Stimulated activated CD4-positive, alpha-beta T cell treated with anti-CD3 and anti-CD28 coated beads, Interleukin-1b, Interleukin-23, amount 100 ng/mL, for 48 hours (primary cell): ENCODE data around the gene DOK3.
A peak's percentile ranks its signal among the peaks of the same experiment; 100 is the strongest.

ENCODE experiments used
- DNase-seq: peaks from one replicate; pipeline ENCODE4 v3.0.0-alpha.2; 2020

Gene DOK3

DNA sequence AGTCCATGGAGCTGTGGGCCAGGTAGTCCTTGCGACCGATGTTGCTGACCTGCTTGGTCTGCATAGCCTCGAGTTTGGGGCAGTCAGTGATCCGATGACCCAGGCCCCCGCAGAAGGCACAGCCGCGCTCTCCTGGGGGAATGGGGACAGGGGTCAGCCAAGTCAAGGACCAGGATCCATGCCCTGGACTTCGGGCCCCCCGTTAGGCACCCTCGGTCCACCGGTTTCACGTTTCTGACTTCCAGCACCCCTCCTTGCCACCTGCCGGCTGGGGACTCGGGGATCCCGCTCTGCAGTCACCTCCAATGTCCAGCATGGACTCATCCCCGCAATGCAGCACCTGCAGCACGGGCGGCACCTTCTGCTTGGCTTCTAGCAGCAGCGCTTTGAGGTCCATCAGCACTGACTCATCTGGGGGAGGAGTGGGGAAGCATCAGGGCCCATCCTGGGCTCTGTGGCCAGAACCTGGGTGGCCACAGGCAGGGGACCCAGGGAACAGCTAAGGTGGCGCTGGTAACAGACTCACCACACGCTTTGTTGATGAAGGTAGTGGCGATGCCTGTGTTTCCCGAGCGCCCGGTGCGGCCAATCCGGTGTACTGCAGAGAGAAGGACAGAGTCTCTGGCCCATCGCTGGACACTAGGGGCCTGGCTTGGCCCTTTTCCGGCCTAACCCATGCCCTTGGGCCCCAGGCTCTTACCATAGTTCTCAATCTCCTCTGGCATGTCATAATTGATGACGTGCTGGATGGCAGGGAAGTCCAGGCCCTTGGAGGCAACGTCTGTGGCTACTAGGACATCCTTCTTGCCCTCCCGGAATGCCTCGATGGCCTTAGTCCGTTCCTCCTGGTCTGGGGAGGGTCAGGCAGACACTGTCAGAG, 2.4 kb upstream of the DOK3 start:
- no peak for DNase-seq

DNA sequence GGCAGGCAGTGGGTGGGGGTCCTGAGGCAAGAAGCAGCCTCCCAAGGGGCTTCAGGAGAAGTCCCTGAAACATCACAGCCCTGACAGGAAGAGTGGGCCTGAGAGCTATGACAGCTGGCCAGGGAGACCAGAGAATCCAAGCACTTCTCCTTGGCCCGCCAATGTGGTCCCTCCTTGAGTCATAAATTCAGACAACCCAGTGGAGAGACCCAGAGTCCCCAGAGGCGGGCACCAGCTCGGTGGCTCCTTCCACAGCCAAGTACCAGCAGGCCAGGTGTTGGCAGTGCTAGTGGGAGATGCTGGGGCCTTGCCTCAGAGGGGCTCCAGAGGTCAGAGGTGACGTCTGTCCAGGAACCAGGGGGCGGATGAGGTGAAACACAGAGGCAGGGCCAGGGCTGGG, 1.6 kb upstream of the DOK3 start:
- DNase-seq, result no peak

GRCh38 chr5:177510567-177511053, 984 bp upstream of the DOK3 start:
- no peak for DNase-seq

DNA sequence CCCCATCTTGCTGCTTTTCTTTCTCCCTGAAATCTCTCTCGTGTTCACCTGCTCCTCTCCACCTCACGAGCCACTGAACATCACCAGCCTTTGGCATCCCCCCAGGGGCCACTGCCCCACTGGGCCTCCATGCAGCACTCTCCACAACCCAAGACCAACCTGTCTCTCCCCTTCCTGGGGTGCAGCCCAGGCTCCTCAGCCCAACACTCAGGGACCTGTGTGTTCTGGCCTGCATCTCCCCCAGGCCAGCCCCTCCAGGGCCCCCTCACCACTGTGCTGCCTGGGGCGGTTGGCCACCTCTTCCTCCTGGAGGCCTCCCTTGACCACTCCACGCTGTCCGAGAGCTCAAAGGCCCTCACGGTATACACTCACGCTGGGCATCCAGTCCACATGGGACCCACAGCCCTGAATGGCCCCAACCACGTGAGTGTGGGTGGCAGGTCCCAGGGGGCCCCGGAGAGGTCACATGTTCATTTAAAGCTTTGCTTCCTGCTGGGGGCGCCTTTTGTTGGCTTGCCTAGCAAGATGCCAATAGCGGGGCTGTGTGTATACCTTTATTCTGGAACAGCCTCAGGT, 453 bp upstream of the DOK3 start:
- no peak for DNase-seq

DNA sequence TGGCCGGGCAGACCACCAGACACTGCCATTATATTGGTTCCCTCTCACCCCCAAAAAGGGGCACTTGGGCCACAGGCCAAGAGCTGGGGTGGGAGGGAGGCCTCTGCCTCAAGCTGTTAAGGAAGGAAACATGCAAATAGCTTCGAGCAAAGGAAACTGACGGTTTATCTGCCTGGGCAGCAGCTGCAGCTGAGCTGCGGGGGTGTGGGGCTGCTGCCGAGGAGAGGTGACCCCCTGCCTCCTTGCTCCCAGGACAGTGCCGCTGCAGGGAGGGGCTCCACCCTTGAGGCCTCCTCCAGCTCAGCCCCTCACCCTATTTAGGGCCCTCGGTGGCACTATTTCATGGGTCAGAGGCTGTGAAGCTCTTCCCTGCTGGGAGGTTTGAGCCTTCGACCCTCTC, 789 bp downstream of the DOK3 start:
- DNase-seq, result no peak

DNA sequence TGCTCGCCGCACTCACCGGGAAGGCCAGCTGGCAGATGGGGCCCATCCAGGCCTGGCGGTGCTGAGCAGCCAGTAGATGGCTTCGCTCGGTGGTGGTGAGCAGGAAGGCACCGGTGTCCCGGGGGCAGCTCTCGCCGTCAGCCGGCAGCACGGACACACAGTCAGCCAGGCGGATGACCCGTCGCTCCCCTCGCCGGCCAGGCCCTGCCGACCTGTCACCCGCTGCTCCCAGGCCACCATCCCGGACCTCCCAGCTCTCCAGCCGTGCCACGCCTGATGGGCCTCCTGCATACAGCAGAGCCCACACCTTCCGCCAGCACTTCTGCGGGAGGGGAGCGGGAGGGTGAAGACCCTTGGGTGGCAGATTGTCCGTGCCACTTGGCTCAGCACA, 1.4 kb downstream of the DOK3 start:
- no peak for DNase-seq

- DNase-seq, result no peak
These were observed 1.9 kb downstream of the DOK3 start for GRCh38 chr5:177507596-177508220.

- DNase-seq, result no peak
These were observed 2.5 kb downstream of the DOK3 start for GRCh38 chr5:177507165-177507564.

- DNase-seq, result no peak
These were observed 4.6 kb downstream of the DOK3 start for GRCh38 chr5:177505075-177505474.

GRCh38 chr5:177504086-177505056, 5.3 kb downstream of the DOK3 start:
- DNase-seq, result no peak

- no peak for DNase-seq
These were observed 6.1 kb downstream of the DOK3 start for GRCh38 chr5:177503351-177504085.

- DNase-seq, result no peak
These were observed 6.7 kb downstream of the DOK3 start for GRCh38 chr5:177502886-177503285.

- DNase-seq, result no peak
These were observed 7.5 kb downstream of the DOK3 start for GRCh38 chr5:177501874-177502678.

DNA sequence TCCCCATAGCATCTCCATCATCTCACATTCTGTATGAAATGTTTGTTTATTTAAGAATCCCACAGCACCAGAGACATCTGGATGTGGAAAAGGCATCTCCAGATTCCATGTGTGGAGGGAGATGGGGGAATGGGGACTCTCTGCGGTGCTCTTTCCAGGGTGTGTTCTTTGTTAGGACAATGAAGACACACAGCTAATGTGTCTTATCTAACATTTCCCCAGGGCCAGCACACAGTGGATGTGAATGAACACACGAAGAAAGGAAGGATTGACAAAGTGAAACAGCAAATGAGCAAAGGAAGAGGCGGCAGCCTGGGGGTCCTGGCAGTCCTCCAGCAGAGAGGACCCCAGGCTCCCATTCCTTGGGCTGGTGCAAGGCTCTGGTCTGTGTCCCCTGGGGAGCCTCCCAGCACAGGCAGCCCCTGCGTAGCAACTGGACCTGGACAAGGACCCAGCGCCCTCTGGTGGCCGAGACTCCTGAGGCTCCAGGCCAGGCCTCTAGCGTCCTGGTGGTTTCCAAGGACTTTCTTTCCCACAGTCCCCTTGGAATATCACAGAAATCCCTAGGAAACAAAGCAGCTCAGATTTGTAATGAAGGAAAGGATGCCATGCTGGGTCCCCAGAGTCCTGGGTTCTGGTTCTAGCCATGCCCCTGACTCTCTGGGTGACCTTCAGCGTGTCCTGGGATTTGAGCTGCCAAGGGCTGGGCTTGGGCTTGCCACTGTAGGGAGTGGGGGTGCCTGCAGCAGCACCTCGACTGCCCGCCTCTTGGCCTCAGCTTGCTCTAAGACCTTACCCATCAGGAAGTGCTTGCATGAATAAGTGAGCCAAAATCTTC, 8.7 kb downstream of the DOK3 start:
- peak; percentile 78 for DNase-seq

DNA sequence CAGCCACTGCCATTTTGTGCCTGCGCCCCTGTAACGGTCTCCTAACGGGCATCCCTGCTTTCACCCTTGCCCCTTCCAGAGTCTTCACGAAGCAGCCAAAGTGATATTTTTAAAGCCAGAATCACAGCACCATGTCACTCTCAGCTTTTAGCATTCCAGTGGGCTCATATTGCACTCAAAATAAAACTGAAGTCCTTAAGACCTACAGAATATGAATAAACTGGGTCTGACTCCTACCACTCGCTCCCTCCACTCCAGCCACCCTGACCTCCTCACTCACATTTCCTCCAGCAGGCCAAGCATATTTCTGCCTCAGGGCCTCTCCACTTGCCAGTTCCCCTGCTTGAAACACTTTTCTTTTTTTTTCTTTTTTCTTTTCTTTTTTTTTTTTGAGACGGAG, 9.8 kb downstream of the DOK3 start:
- no peak for DNase-seq

DNA sequence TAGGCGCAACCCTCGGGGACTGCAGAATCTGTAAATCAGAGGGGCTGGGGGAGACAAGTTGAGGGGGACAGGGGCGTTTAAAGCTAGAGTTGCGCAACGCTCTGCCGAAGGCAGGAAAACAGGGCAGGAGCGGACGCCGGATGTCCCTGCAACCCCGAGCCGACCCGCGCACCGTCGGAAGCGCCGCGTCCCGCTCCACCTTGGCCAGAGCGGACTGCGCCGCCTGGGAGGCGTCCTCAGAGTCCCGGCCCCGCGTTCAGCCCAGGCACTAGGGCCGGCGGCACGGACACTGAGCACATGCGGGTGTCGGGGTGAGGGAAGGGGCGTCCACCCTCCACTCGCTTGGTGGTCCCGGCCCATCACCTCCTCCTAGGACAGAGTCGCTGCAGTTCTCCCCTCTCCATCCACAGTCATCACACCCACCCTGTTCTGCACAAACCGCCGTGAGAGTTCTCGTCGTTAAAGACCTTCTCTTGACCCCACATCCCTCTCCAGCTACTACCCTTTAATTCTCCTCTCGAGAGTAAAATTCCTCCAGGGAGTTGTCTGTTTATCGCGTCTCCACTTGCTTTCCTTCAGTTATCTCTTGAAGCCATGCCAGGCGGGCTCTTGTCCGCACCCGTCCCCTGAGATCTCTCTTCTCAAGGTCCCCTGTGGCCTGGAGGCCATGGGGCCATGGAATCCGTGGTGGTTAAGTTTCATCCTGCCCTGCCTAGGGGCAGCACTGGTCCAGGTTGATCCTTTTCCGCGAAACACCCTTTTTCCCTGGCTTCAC, 11.4 kb downstream of the DOK3 start:
- DNase-seq, result peak; percentile 20

DNA sequence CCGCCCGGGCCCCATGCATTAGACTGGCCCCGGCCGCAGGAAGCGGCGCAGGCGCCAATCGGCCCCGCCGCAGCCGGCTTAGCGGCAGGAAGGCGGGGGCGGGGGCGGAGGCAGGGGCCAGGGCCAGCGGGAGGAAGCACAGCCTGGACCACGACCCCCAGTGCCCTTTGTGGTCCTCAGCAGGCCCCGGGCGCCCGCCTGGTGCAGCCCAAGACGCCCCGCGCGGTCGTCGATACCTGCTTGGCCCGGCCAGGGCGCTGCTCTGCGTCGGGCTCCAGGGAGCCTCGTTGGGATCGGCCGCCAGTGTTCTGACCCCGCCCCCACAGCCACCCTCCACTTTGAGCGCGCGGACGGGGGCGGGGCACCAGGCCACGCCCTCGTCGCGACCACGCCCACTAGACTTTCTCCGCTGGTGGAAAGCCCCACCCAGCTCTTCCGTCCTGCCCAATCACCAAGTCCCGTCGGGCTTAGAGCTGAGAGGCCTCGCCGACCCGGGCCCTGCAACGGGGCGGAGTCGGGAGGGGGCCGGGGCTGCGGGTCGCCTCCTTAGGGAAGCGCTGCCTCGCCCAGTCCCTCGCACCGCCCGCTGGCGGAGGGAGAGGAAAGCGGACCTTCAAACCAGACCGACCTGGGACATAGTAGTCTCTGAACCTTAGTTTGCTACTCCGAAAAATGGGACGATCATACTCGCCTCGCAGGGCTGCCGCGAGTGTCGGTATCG, 12.2 kb downstream of the DOK3 start, which contains the start of gene PDLIM7:
TSS of gene PDLIM7 (minus strand) at position 313 of the 721 bp plus-strand sequence. CDS start 1,092 bp downstream, outside the sequence.
- DNase-seq, result peak; percentile 94

- DNase-seq, result no peak
These were observed 12.8 kb downstream of the DOK3 start for GRCh38 chr5:177496727-177497291.
